ENCODE results near the gene ANO2. TPM values are rescaled to one million over a fixed set of nuclear protein-coding genes. Genes with fewer than 3 reads are reported as not detected.
"Not testable (repeated sequence)": the region's sequence is repeated elsewhere in the genome, so short reads cannot be mapped to it uniquely, and the experiment has no call there.

Gene ANO2
- total RNA-seq, 2 donors from 2014 or later, result not detected

DNA sequence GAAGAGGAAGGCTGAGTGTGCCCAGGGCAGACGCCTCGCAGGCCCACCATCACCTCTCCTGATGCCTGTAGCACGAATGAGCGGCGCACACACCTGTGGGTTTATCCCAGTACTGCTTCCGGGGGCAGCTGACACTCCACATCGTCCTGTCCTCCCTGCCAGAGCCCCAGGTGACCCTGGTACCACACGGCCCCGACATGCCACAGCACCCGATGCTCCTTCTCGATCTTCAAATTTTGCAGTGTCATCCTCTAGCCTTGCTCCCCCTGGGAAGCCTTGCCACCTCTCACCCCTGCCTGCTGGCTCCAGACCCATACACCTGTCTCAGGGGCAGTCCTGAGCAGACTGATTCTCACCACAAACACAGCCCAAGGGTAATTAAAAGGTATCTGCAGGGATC lies 40.6 kb downstream of the ANO2 start:
- Mint-ChIP-seq H3K4me1 (ENCODE audit: low read depth in 2 of 2) (no peaks in the 10 kb centered on the region), H3K4me3 (no peak overlapping the region), H3K27ac (no peak overlapping the region), H3K36me3 (no peaks in the 10 kb centered on the region), H3K27me3 (peaks cover 6 to 10% of the 10 kb centered on the region in 2 donors), H3K9me3 (no peaks in the 10 kb centered on the region)
- ATAC-seq, result peak in 1 of 2 donors; percentile 25
- DNase-seq (ENCODE audit: low spot score), result no peak

DNA sequence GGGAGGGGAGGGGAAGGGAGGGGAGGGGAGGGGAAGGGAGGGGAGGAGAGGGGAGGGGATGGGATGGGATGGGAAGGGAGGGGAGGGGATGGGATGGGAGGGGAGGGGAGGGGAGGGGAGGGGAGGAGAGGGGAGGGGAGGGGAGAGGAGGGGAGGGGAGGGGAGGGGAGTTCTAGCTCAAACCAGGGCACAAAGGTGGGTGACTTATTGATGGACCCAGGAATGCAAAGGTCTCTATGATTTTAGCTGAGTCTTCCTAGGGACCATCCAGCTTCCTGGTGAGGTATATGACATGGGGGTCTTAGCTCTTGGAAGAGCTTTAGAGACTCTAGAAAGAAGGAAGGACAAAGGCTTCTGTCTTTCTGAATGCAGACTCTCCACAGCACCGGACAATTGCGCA lies 42.3 kb downstream of the ANO2 start:
- H3K27me3 Mint-ChIP-seq, result peaks cover 6 to 10% of the 10 kb centered on the region in 2 donors
- no peaks in the 10 kb centered on the region for H3K4me1 Mint-ChIP-seq (ENCODE audit: low read depth in 2 of 2)
- H3K36me3 Mint-ChIP-seq, result no peaks in the 10 kb centered on the region
- ATAC-seq (no peak), DNase-seq (ENCODE audit: low spot score) (no peak)
- no peak overlapping the region for H3K27ac Mint-ChIP-seq
- no peaks in the 10 kb centered on the region for H3K9me3 Mint-ChIP-seq
- no peak overlapping the region for H3K4me3 Mint-ChIP-seq

GRCh38 chr12:5901416-5901815 lies 43.6 kb downstream of the ANO2 start:
- ATAC-seq (no peak), DNase-seq (ENCODE audit: low spot score) (no peak)
- Mint-ChIP-seq H3K4me1 (ENCODE audit: low read depth in 2 of 2) (no peaks in the 10 kb centered on the region), H3K27me3 (peaks cover 18 to 20% of the 10 kb centered on the region in 2 donors), H3K36me3 (no peaks in the 10 kb centered on the region), H3K27ac (no peak overlapping the region), H3K9me3 (no peaks in the 10 kb centered on the region), H3K4me3 (no peak overlapping the region)

DNA sequence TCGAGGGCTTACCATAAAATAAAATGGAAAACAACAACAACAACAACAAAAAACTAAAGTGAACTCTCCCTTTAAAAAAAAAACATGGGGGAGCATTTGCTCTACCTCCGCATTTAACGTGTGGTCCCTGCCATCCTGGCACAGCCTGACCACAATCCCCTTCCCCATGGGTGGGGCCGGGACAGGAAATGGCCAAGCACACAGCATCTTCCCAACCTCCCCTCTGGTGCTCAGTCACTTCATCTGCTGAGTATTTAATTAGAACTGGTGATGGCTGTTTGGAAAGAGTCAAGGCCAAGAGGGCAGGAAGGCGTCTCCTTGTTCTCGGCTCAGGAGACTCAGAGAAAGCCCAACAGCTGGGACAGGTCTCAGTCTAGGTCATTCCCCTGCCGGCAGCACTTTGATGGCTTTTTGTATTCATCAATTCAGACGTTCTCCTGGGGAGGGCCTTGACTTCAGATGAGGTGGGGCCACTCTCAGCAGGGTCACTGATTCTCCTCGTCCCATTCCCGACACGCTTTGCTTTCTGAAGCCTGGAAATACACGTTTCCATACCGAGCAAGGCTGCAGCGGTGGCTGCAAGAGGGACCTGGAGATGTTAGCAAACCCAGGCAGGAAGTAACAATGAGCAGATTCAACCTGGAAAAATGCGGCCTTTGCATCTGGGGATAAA lies 44.4 kb downstream of the ANO2 start:
- Mint-ChIP-seq H3K4me1 (ENCODE audit: low read depth in 2 of 2) (no peaks in the 10 kb centered on the region), H3K9me3 (no peaks in the 10 kb centered on the region), H3K36me3 (no peaks in the 10 kb centered on the region), H3K27me3 (peaks cover 20 to 22% of the 10 kb centered on the region in 2 donors), H3K4me3 (no peak overlapping the region), H3K27ac (no peak overlapping the region)
- no peak for ATAC-seq
- no peak for DNase-seq (ENCODE audit: low spot score)

DNA sequence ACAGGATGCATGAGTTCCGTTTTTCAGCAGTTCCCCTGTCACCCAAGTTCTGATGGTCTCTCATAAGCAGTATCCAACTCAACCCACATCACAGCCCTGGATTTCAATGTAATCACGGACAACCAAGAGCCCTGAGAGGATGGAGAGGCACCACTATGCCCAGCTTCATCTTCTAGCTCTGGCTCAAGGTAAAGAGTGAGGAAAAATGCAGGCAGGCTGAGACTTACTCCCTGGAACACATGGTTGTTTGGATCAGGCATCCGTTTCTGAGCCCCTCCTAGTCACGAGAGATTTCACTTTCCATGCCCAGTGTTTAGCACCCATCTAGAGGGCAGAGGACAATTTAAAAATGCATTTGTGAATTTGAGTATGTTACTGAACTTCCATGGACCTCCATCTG lies 45.0 kb downstream of the ANO2 start:
- Mint-ChIP-seq H3K27ac (no peak overlapping the region), H3K36me3 (no peaks in the 10 kb centered on the region), H3K27me3 (peaks cover 21 to 28% of the 10 kb centered on the region in 2 donors), H3K4me3 (no peak overlapping the region), H3K9me3 (peaks cover 2% of the 10 kb centered on the region), H3K4me1 (ENCODE audit: low read depth in 2 of 2) (no peaks in the 10 kb centered on the region)
- no peak for DNase-seq (ENCODE audit: low spot score)
- ATAC-seq, result no peak

- no peaks in the 10 kb centered on the region for H3K4me1 Mint-ChIP-seq (ENCODE audit: low read depth in 2 of 2)
- peaks cover 2% of the 10 kb centered on the region for H3K9me3 Mint-ChIP-seq
- no peak overlapping the region for H3K27ac Mint-ChIP-seq
- peaks cover 22 to 32% of the 10 kb centered on the region in 2 donors for H3K27me3 Mint-ChIP-seq
- no peak for ATAC-seq
- H3K36me3 Mint-ChIP-seq, result no peaks in the 10 kb centered on the region
- no peak for DNase-seq (ENCODE audit: low spot score)
- H3K4me3 Mint-ChIP-seq, result no peak overlapping the region
These were observed 45.4 kb downstream of the ANO2 start for GRCh38 chr12:5899675-5900074.

GRCh38 chr12:5898874-5899273 lies 46.2 kb downstream of the ANO2 start:
- H3K4me3 Mint-ChIP-seq, result no peak overlapping the region
- DNase-seq (ENCODE audit: low spot score) (no peak), ATAC-seq (no peak)
- H3K27me3 Mint-ChIP-seq, result peaks cover 27 to 37% of the 10 kb centered on the region in 2 donors
- H3K9me3 Mint-ChIP-seq, result peaks cover 2% of the 10 kb centered on the region
- no peaks in the 10 kb centered on the region for H3K4me1 Mint-ChIP-seq (ENCODE audit: low read depth in 2 of 2)
- no peaks in the 10 kb centered on the region for H3K36me3 Mint-ChIP-seq
- H3K27ac Mint-ChIP-seq, result no peak overlapping the region

DNA sequence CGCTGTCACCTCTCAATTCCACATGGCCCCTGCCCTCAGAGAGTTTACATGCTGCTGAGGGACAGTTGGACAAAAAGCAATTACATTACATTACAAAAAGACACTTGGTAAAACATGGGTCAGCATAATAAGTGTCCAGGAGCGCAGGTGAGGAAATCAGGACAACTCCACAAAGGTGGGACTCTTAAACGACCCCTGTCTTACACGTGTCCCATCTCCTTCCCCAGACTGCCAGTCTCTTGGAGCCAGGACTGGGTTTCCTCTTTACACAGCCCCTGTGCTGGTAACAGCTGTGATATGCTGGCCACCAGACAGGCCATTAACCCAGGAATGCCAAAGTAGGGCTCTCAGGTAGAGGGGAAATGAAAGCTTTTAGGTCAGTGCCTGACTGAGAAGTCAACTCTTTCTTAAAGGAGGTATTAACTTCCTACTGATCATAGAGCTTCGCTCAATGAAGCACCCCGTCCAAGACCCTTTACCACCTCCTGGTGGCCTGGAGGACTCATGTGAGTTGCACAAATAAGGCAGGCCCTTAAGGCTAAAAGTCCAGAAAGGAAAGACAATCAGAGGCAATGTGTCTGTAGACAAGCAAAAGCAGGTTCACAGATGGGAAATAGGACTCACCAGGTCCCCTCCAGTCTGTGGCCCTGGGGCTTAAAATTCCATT lies 55.5 kb downstream of the ANO2 start:
- Mint-ChIP-seq H3K4me1 (ENCODE audit: low read depth in 2 of 2) (peaks cover 7% of the 10 kb centered on the region in 2 donors), H3K27me3 (peaks cover 26 to 37% of the 10 kb centered on the region in 2 donors), H3K36me3 (no peaks in the 10 kb centered on the region), H3K27ac (no peak overlapping the region), H3K4me3 (no peak overlapping the region), H3K9me3 (no peaks in the 10 kb centered on the region)
- ATAC-seq (no peak), DNase-seq (ENCODE audit: low spot score) (peak; percentile 29)

GRCh38 chr12:5888816-5889315 lies 56.2 kb downstream of the ANO2 start:
- Mint-ChIP-seq H3K9me3 (no peaks in the 10 kb centered on the region), H3K27ac (no peak overlapping the region), H3K4me3 (no peak overlapping the region), H3K36me3 (no peaks in the 10 kb centered on the region), H3K27me3 (peaks cover 23 to 34% of the 10 kb centered on the region in 2 donors), H3K4me1 (ENCODE audit: low read depth in 2 of 2) (peaks cover 7% of the 10 kb centered on the region in 2 donors)
- no peak for DNase-seq (ENCODE audit: low spot score)
- no peak for ATAC-seq

GRCh38 chr12:5887819-5888218 lies 57.2 kb downstream of the ANO2 start:
- not testable (repeated sequence) for ATAC-seq; H3K36me3 Mint-ChIP-seq; H3K4me1 Mint-ChIP-seq (ENCODE audit: low read depth in 2 of 2); H3K9me3 Mint-ChIP-seq; H3K27ac Mint-ChIP-seq; DNase-seq (ENCODE audit: low spot score)
- H3K4me3 Mint-ChIP-seq, result peak overlapping the region; percentile 60
- peaks cover 25 to 34% of the 10 kb centered on the region in 2 donors for H3K27me3 Mint-ChIP-seq

GRCh38 chr12:5884866-5885265 lies 60.2 kb downstream of the ANO2 start:
- peaks cover 26 to 30% of the 10 kb centered on the region in 2 donors for H3K27me3 Mint-ChIP-seq
- no peaks in the 10 kb centered on the region for H3K9me3 Mint-ChIP-seq
- H3K4me1 Mint-ChIP-seq (ENCODE audit: low read depth in 2 of 2), result peaks cover 7% of the 10 kb centered on the region in 2 donors
- no peak overlapping the region for H3K27ac Mint-ChIP-seq
- no peak overlapping the region for H3K4me3 Mint-ChIP-seq
- no peaks in the 10 kb centered on the region for H3K36me3 Mint-ChIP-seq
- DNase-seq (ENCODE audit: low spot score) (no peak), ATAC-seq (no peak)

- H3K4me1 Mint-ChIP-seq (ENCODE audit: low read depth in 2 of 2), result peaks cover 7% of the 10 kb centered on the region in 2 donors
These were observed 60.8 kb downstream of the ANO2 start for GRCh38 chr12:5884285-5884684.

DNA sequence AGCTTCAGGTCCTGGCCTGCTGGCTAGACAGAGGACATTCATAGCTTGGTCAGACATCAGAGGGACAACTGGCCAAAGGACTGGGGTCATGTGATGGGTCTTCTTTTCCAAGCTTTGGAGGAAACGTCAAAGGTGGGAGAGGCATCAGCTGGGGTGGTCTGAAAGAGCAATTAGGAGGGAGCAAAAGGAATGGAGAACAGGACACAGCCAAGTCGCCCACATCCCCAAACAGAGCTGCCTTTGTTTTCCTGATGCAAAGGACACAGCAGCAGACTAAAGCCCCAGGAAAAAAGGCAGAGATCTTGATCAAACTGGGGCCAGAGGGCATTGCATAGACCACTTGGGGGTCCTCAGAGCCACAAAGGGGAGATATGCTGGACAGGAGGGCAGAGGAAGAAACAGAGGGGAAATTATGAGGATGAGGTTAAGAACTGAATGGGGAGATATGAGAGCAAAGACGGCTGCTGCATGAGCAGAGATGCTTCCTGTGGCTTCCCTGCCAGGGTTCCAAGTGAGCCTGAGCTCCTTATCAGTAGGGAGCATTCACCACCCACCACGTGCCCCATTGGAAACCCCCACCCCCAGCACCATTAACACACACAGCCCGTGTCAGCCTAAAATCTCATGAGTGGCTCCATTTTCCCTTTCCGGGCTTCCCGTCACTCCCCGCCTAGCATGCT lies 62.4 kb downstream of the ANO2 start:
- no peak for ATAC-seq
- Mint-ChIP-seq H3K4me1 (ENCODE audit: low read depth in 2 of 2) (no peaks in the 10 kb centered on the region), H3K4me3 (no peak overlapping the region), H3K27ac (no peak overlapping the region), H3K9me3 (no peaks in the 10 kb centered on the region), H3K27me3 (peaks cover 20 to 24% of the 10 kb centered on the region in 2 donors), H3K36me3 (no peaks in the 10 kb centered on the region)
- no peak for DNase-seq (ENCODE audit: low spot score)

More at GRCh38 chr12:5884285-5884684, 60.8 kb downstream of the ANO2 start:
- peaks cover 26 to 30% of the 10 kb centered on the region in 2 donors for H3K27me3 Mint-ChIP-seq
- H3K27ac Mint-ChIP-seq, result no peak overlapping the region
- ATAC-seq (no peak), DNase-seq (ENCODE audit: low spot score) (no peak)
- no peaks in the 10 kb centered on the region for H3K36me3 Mint-ChIP-seq
- H3K4me3 Mint-ChIP-seq, result no peak overlapping the region
- H3K9me3 Mint-ChIP-seq, result no peaks in the 10 kb centered on the region

- H3K27me3 Mint-ChIP-seq, result peaks cover 15 to 23% of the 10 kb centered on the region in 2 donors
- no peak for ATAC-seq
- no peak overlapping the region for H3K4me3 Mint-ChIP-seq
- no peaks in the 10 kb centered on the region for H3K9me3 Mint-ChIP-seq
- no peak overlapping the region for H3K27ac Mint-ChIP-seq
- H3K4me1 Mint-ChIP-seq (ENCODE audit: low read depth in 2 of 2), result no peaks in the 10 kb centered on the region
- no peaks in the 10 kb centered on the region for H3K36me3 Mint-ChIP-seq
- no peak for DNase-seq (ENCODE audit: low spot score)
These were observed 63.4 kb downstream of the ANO2 start for GRCh38 chr12:5881666-5882065.
